Kidney epithelial cell (primary cell): ENCODE measurements around the gene GADL1. TPM values are rescaled to one million over a fixed set of nuclear protein-coding genes. Genes with fewer than 3 reads are reported as not detected.

Experiments
- DNase-seq: peaks from one replicate; pipeline ENCODE4 v3.0.0-alpha.2; 2010; ENCODE audit warnings: low read depth
- H3K27me3 ChIP-seq: 2 replicates; pipeline ENCODE4 v1.6.0; 2011; ENCODE audit warnings: low read length; ENCODE audit not compliant: control insufficient read depth, insufficient read depth
- H3K36me3 ChIP-seq: 2 replicates; pipeline ENCODE4 v1.5.1; 2011; ENCODE audit warnings: low read length; ENCODE audit not compliant: control insufficient read depth, insufficient read depth
- H3K4me3 ChIP-seq: 2 replicates; pipeline ENCODE4 v1.5.1; 2011; ENCODE audit warnings: low read depth, mild to moderate bottlenecking, control low read depth, low read length
- total RNA-seq: library from RNA; depleted of rRNA; stranded (reverse); fragments of >200 nt; gene quantifications from 2 replicates; pipeline ENCODE4 v1.2.3, GENCODE V29; 2015
- TF ChIP-seq, protein P1 (sequence below): IDR thresholded peaks from 2 replicates; pipeline ENCODE4 v1.5.1; 2011; ENCODE audit warnings: mild to moderate bottlenecking, moderate library complexity, low read length, control low read depth, inconsistent platforms; ENCODE audit not compliant: insufficient read depth, poor library complexity, severe bottlenecking

Gene GADL1
- total RNA-seq, 1 donor from 2014 or later: not detected

GRCh38 chr3:30826531-30826942, 67.9 kb downstream of the GADL1 start:
- no peak for DNase-seq
- Histone ChIP-seq H3K27me3 (no peaks in the 10 kb centered on the region), H3K36me3 (no peaks in the 10 kb centered on the region), H3K4me3 (no peak overlapping the region)
- TF ChIP-seq, protein P1, sequence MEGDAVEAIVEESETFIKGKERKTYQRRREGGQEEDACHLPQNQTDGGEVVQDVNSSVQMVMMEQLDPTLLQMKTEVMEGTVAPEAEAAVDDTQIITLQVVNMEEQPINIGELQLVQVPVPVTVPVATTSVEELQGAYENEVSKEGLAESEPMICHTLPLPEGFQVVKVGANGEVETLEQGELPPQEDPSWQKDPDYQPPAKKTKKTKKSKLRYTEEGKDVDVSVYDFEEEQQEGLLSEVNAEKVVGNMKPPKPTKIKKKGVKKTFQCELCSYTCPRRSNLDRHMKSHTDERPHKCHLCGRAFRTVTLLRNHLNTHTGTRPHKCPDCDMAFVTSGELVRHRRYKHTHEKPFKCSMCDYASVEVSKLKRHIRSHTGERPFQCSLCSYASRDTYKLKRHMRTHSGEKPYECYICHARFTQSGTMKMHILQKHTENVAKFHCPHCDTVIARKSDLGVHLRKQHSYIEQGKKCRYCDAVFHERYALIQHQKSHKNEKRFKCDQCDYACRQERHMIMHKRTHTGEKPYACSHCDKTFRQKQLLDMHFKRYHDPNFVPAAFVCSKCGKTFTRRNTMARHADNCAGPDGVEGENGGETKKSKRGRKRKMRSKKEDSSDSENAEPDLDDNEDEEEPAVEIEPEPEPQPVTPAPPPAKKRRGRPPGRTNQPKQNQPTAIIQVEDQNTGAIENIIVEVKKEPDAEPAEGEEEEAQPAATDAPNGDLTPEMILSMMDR: no peak

GRCh38 chr3:30819067-30819798, 75.2 kb downstream of the GADL1 start:
- no peak overlapping the region for H3K4me3 ChIP-seq
- DNase-seq: no peak
- no peaks in the 10 kb centered on the region for H3K27me3 ChIP-seq
- TF ChIP-seq, protein P1: no peak
- no peaks in the 10 kb centered on the region for H3K36me3 ChIP-seq

DNA sequence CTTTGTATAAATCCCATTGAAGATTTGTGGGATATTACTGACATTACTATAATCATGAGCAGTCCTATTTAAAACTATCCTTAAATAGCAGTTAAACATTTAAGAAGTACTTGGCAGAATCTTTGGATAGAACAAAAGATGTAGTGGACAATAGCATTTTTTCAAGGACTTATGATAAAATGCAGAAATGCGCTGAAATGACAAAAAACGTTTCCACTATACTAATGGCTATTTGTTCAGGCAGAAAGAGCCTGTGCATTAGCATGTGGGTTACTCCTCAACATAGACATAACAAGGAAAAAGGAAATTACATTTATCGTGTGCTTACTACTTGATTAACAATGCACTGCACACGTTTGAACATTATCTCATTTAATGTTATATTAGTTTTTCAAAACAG, 80.7 kb downstream of the GADL1 start:
- H3K4me3 ChIP-seq: no peak overlapping the region
- TF ChIP-seq, protein P1: no peak

GRCh38 chr3:30811151-30811795, 83.2 kb downstream of the GADL1 start:
- no peaks in the 10 kb centered on the region for H3K36me3 ChIP-seq
- H3K4me3 ChIP-seq: no peak overlapping the region
- H3K27me3 ChIP-seq: no peaks in the 10 kb centered on the region
- TF ChIP-seq, protein P1: no peak
- DNase-seq: no peak

More for the DNA sequence above, 80.7 kb downstream of the GADL1 start:
- no peak for DNase-seq
- no peaks in the 10 kb centered on the region for H3K27me3 ChIP-seq
- H3K36me3 ChIP-seq: no peaks in the 10 kb centered on the region

- TF ChIP-seq, protein P1: no peak
- no peaks in the 10 kb centered on the region for H3K27me3 ChIP-seq
- H3K36me3 ChIP-seq: no peaks in the 10 kb centered on the region
- no peak for DNase-seq
- no peak overlapping the region for H3K4me3 ChIP-seq
These were observed 83.8 kb downstream of the GADL1 start for GRCh38 chr3:30810625-30811024.
